ENCODE measurements around the gene TPRG1.

The TPRG1 gene, protein sequence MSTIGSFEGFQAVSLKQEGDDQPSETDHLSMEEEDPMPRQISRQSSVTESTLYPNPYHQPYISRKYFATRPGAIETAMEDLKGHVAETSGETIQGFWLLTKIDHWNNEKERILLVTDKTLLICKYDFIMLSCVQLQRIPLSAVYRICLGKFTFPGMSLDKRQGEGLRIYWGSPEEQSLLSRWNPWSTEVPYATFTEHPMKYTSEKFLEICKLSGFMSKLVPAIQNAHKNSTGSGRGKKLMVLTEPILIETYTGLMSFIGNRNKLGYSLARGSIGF

DNA sequence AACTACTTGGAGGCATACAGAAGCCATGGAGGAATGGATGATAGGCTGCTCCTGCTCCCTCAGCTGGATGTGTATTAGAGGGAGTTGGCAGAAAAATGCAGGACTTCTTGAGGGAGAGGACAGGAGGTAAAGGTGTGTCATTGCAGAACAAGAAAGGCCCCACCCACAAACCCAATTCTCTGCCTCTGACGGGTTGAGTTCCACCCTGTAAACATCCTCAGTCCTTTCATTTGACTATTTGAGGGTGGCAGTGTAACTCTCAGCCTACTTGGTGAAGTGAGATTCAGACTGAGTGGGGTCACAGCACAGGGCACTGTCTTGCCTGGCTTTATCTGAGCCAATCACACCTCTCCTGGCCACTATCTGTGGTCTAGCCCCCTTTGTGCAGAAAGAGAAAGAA, at the start of gene TPRG1:
Gene TPRG1 (plus strand): TSS at position 265 of the 400 bp plus-strand sequence. CDS start 35,414 bp downstream, outside the sequence.
- no peak for DNase-seq (ENCODE audit: low read depth)

DNA sequence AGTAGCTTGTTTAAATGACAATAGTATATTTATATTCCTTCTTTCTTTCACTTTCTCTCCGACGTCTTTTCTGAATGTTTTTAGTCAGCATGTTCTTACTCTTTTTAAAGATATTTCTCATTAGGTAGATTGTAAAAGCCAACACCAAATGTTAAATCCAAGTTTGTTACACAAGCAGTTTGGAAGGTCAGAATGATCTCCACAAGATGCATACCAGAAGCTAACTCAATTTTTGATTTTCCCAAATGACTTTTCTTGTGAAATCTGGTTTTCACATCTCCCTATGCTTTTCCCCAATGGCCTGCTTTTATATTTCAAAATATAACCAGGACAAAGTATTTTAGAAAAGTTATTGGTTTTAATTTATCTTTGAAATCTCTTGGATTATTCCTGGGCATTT, 49.7 kb upstream of the TPRG1 start:
- no peak for DNase-seq (ENCODE audit: low read depth)

DNA sequence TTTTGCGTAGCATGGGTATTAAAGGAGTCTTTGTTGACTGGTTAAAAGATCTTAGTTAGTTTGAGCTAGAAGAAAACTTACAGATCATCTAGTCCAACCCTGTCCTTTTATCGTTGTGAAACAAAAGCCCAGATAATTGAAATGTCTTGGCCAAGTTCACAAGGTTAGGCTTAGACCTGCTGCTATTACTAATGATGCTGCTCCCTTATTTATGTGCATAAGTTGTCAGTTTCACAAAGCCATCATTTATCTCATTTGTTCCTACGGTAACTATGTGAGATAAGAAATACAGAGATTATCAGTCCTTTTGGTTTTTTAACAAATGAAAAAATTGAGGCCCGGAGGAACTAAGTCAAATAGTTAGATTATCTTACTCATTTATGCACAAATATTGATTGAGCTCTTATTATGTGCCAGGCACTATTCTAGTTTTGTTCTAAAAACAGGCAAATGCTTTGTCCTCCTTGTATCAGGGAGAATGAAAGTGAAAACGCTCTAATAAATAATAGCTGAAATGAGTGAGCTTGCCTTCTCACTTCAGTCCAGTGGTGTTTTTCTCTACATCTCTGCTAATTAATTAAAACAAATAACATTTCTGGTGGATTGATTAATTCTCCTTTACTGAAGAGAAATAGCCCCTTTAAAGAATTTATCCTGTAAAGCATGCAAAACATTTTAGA, 49.1 kb upstream of the TPRG1 start:
- DNase-seq (ENCODE audit: low read depth) = no peak

DNA sequence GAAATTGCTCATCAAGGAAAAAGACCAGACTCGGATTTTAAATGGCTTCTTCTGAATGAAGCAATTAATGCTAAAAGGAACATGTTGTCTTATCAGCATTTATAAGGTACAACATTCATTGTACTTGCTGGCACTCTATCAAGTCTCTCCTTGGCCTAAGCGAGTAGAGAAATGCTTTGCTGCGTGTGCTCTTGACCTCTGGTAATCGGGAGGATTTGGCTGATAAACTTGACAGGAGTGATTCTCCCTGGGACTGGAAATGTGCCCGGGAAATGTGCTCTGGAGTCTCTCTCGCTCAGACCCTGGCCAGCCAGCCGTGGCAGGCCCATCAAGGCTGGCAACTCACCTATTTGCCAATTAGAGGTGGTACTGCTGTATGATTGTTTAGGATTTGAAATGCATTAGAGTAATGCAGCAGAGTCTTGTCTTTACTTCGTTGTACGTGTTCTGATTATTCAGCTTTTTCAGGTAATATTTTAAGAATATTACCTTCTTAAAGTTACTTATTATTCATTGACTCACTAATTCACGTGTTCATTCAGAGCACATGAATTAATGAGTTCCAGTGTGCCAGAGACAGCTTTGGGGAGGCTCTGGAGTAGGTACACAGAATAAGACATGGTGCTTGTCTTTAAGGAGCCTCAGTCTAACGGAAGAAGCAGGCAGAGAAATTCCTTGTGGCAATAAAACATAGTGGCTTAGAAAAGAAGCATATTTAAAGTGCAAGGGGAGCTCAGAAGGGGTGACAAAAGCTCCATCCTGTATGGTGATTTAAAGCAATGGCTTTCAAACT, 48.0 kb upstream of the TPRG1 start:
- no peak for DNase-seq (ENCODE audit: low read depth)

GRCh38 chr3:189132231-189132671, 39.5 kb upstream of the TPRG1 start:
- peak; percentile 62 for DNase-seq (ENCODE audit: low read depth)

GRCh38 chr3:189132839-189133238, 38.9 kb upstream of the TPRG1 start:
- DNase-seq (ENCODE audit: low read depth) = no peak

DNA sequence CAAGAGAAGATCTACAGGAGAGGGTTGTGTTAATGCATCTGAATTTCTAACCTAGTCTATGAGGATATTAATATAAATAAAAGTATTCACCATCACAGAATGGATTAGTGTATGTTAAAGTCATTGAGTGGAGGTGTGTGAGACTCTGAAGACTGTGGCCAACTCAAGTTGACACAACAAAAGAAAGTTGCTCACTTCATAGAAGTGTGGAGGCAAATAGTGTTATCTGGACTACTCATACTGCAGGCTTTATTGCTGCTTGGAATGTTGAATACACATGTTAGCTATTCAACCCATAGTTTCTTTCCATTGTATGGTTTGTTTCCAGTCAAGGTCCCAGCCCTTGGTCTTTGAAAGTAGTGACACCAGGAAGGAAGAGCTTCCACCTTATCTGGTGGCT, 38.0 kb upstream of the TPRG1 start:
- no peak for DNase-seq (ENCODE audit: low read depth)

DNA sequence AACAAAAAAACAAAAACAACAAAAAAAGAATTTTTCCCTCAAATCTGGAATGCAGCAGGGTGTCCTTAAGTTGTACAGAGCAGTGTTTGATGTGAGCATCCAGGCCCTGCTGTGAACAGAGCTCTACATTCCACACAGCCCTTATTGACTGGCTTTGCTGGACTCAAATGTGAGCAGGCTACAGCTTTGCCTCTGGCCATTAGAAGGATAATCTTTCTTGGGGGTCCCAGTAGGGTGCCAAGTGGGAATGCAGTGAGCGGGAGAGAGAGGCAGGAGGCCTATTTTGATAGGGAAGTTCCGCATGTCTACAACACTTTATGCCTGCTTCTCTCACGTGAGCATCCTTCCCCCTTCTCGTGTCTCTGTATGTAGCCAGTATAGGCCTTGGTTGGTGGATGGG, 34.4 kb upstream of the TPRG1 start:
- DNase-seq (ENCODE audit: low read depth) = no peak

- no peak for DNase-seq (ENCODE audit: low read depth)
Measured at GRCh38 chr3:189138901-189139610, 32.7 kb upstream of the TPRG1 start.

DNA sequence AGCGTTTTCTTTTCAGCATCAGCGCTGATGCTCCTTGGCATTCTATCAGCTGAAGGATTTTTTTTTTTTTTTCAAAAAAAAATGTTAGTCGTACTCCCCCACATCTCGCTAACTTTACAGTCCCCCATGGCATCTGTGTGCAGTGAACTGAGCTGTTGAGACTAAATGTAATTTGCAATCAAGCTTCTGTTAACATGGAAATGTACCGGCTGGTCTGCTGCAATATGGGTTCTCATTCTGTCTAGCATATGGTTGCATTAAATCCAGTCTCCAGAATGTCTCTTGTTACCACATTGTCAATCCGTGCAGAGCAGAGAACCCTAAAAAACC, 32.2 kb upstream of the TPRG1 start:
- DNase-seq (ENCODE audit: low read depth) = no peak

GRCh38 chr3:189142527-189142926, 29.2 kb upstream of the TPRG1 start:
- DNase-seq (ENCODE audit: low read depth) = peak; percentile 2

- DNase-seq (ENCODE audit: low read depth) = no peak
Measured at GRCh38 chr3:189143321-189143720, 28.4 kb upstream of the TPRG1 start.

DNA sequence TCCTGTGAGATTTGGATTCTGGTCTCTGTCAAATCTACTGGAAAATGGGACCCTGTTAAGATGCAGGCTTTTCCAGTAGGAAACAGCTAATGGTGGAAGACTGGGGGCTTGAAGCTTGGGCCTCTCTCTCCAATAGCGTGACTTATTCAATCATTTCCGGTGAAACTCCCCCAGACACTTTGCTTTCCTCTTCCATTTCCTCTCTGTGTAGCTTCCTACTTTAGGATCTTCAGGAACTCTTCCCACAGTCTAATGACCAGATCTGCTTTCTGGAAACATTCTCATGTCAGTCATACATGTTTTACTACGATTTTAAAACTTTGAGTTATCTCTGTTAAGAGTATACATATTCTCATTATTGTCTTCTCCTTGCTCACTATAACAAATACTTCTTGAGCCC, 28.0 kb upstream of the TPRG1 start:
- DNase-seq (ENCODE audit: low read depth) = no peak

DNA sequence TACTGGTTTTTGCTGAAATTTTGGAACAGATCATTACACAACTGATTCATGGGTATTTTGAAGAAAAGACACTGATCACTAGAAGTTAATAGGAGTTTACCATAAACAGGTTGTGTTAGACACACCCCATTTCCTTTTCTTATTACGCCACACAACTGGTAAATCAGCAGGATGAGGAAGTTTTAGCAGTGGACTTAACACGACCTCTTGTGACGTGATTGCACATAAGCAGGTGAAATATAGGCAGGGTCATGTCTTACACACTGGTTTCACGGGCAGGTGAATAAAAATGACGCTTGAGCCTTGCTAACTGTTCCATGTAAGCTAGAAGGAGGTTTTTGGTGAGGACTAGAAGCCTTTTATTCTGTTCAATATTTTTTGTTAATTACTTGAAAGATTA, 27.1 kb upstream of the TPRG1 start:
- no peak for DNase-seq (ENCODE audit: low read depth)

DNA sequence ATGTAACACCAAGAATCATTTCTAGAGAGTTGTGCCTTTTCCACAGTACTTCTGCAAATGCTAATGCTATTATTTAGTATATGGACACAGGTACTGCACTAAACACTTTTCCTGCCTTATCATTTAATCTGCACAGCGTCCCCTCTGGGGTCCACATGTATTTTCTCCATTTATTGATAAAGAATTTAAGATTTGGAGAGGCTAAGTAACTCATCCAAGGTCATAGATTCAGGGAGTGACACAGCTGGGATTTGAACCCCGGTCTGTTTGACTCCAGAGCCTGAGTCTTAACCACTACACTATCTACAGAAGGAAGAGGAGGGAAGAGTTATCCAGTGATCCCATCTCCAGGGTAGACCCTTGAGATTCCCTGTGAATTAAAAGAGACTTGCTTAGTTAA, 24.9 kb upstream of the TPRG1 start:
- DNase-seq (ENCODE audit: low read depth) = no peak

GRCh38 chr3:189148081-189148507, 23.7 kb upstream of the TPRG1 start:
- peak; percentile 28 for DNase-seq (ENCODE audit: low read depth)

- no peak for DNase-seq (ENCODE audit: low read depth)
Measured at GRCh38 chr3:189149203-189149602, 22.6 kb upstream of the TPRG1 start.

GRCh38 chr3:189157232-189158007, 14.4 kb upstream of the TPRG1 start:
- DNase-seq (ENCODE audit: low read depth) = no peak

DNA sequence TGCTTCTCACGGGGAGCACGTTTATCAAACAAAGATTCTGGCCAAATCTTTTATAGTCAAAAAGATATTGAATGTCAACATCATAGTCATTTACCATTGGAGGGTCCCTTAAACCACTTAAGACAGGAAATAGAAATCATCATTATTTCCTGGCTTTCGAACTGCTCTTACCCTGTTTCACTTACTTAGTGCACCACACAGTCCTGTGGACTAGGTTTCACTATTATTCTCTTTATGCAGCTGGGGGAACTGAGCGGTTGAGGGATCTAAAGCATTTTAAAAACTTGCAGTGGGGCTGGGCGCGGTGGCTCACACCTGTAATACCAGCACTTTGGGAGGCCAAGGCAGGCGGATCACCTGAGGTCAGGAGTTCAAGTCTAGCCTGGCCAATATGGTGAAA, 13.7 kb upstream of the TPRG1 start:
- DNase-seq (ENCODE audit: low read depth) = no peak

DNA sequence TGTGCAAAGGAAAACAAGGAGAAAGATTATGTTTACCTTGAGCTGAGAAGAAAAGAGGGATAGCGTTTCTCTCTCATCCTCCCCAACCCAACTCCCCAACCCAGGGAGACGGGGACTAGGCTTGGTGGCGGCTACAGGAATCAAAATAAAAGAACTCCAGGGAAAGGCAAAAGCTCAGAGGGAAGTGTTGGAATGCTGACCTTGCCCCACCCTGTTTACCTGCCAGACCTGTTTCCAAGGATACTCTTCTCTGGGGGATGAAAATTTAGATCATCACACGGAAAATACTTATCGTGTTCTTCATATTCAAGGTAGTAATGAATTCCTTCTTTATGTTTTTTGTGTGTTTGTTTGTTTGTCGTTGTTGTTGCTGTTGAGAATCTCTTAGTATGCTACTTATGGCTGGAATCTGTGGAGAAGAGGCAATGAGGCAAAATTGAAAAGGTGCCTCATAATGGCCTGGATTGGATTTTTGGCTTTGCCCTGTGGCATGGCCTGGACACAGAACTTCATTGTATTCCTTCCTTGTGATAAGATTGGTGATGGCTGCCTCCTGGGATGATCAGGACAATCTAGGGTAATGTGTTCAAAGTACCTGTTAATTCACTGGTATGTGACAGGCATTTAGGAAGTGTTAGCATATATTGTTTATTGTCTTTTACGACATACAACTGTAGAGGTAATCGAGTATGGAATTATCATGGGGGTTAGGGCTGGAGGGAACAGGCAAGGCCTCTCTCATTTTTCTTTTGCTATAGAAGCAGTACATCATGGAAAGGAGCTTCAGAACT, 11.1 kb upstream of the TPRG1 start:
- DNase-seq (ENCODE audit: low read depth) = no peak

GRCh38 chr3:189165092-189165612, 6.6 kb upstream of the TPRG1 start:
- DNase-seq (ENCODE audit: low read depth) = no peak
